Measurements from ENCODE around the gene PPFIBP2. TPM values are rescaled to one million over a fixed set of nuclear protein-coding genes. Genes with fewer than 3 reads are reported as not detected.

The PPFIBP2 gene
- total RNA-seq, 1 experiment from 2014 or later, result 13.9 TPM

DNA sequence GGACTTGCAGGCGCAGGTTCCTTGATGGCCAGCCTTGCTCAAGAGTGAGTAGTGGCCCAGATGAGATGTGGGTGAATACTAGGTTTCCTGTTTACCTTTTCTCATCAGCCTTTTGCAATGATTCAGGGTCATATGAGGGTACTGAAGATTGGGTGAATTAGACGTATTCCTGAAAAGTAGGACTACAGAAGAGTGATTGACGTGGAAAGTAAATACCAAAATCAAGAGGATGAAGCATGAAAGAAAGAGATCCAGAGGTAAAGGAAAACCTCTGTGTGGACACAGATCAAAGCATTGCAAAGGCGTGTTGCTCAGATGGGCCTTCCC, 99.6 kb downstream of the PPFIBP2 start:
- CTCF ChIA-PET, result interaction anchor here (1.0 kb wide), 1 partner anchor 41 kb away, joined by 4 read pairs; no protein-coding TSS in a partner anchor
- intact Hi-C loops (cut with micrococcal nuclease; ENCODE audit: unreplicated experiment), result loop anchor here (5.0 kb wide), 1 partner anchor 44 kb away; no protein-coding TSS in a partner anchor
- no TSS peak for BruUV-seq (replicated peaks)
- no peak overlapping the region for H2AFZ ChIP-seq
- peak overlapping the region; percentile 13; the same call in 1 of the 2 replicates for H3K4me3 ChIP-seq
- peak overlapping the region; percentile 74 for H3K4me2 ChIP-seq
- no peaks in the 10 kb centered on the region for H4K20me1 ChIP-seq (ENCODE audit: insufficient read depth)
- POLR2A ChIA-PET (ENCODE audit: unreplicated experiment), result interaction anchor here (0.7 kb wide), 1 partner anchor 60 kb away, joined by 3 read pairs; the partner anchor contains the start of gene CYB5R2
- no peaks in the 10 kb centered on the region for H3K27me3 ChIP-seq (ENCODE audit: insufficient read depth, low read depth)
- H3K27ac ChIP-seq, result peak overlapping the region; percentile 85
- peaks cover 38% of the 10 kb centered on the region for H3K4me1 ChIP-seq (replicated peaks; ENCODE audit: insufficient read depth)
- H3F3A ChIP-seq (ENCODE audit: insufficient read depth, low read depth), result peaks cover 28% of the 10 kb centered on the region
- H3K79me2 ChIP-seq (ENCODE audit: low read depth), result no peaks in the 10 kb centered on the region
- no peaks in the 10 kb centered on the region for H3K36me3 ChIP-seq (ENCODE audit: low read depth)
- no peaks in the 10 kb centered on the region for H3K9me2 ChIP-seq (ENCODE audit: insufficient read depth)
- H3K9me3 ChIP-seq (ENCODE audit: insufficient read depth, low read depth), result no peaks in the 10 kb centered on the region
- peak in 1 of 2 experiments; percentile 65 for DNase-seq
- no peak for TF ChIP-seq EZH2 (IDR thresholded peaks at IDR 0.05; ENCODE audit: low read depth)
- TF ChIP-seq, protein P1, sequence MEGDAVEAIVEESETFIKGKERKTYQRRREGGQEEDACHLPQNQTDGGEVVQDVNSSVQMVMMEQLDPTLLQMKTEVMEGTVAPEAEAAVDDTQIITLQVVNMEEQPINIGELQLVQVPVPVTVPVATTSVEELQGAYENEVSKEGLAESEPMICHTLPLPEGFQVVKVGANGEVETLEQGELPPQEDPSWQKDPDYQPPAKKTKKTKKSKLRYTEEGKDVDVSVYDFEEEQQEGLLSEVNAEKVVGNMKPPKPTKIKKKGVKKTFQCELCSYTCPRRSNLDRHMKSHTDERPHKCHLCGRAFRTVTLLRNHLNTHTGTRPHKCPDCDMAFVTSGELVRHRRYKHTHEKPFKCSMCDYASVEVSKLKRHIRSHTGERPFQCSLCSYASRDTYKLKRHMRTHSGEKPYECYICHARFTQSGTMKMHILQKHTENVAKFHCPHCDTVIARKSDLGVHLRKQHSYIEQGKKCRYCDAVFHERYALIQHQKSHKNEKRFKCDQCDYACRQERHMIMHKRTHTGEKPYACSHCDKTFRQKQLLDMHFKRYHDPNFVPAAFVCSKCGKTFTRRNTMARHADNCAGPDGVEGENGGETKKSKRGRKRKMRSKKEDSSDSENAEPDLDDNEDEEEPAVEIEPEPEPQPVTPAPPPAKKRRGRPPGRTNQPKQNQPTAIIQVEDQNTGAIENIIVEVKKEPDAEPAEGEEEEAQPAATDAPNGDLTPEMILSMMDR (conservative IDR thresholded peaks at IDR 0.05), result no peak

DNA sequence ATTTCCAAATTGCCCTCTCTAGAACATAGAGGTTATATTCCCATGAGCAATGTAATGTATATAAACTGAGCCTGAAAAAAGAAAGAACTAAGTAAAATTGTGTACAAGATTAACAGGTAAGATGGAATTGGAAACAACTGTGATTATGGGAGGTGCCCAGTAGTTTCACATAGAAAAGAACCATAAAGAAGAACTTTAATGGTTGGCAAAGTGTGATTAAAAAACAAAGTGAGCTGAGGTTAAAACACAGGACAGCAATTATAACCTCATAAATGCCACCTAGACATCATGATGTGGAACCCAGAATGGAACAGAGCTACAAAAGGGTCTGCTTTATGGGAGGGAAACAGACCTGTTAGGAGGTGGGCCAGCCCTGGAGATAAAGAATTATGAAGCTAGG, 100.9 kb downstream of the PPFIBP2 start:
- Histone ChIP-seq H3K79me2 (ENCODE audit: low read depth) (no peaks in the 10 kb centered on the region), H3K4me1 (replicated peaks; ENCODE audit: insufficient read depth) (peaks cover 38% of the 10 kb centered on the region), H3K27me3 (ENCODE audit: insufficient read depth, low read depth) (no peaks in the 10 kb centered on the region), H3K9me3 (ENCODE audit: insufficient read depth, low read depth) (no peaks in the 10 kb centered on the region), H2AFZ (no peak overlapping the region), H4K20me1 (ENCODE audit: insufficient read depth) (no peaks in the 10 kb centered on the region), H3K36me3 (ENCODE audit: low read depth) (no peaks in the 10 kb centered on the region), H3K27ac (no peak overlapping the region), H3K4me3 (no peak overlapping the region), H3F3A (ENCODE audit: insufficient read depth, low read depth) (peaks cover 28% of the 10 kb centered on the region), H3K9me2 (ENCODE audit: insufficient read depth) (no peaks in the 10 kb centered on the region), H3K4me2 (no peak overlapping the region)
- DNase-seq, result no peak
- CTCF ChIA-PET, result no interaction called here
- POLR2A ChIA-PET (ENCODE audit: unreplicated experiment), result no interaction called here
- intact Hi-C loops (cut with micrococcal nuclease; ENCODE audit: unreplicated experiment), result loop anchor here (5.0 kb wide), 1 partner anchor 43 kb away; no protein-coding TSS in a partner anchor
- BruUV-seq (replicated peaks), result no TSS peak
- TF ChIP-seq, protein P1 (conservative IDR thresholded peaks at IDR 0.05), result no peak
- no peak for TF ChIP-seq EZH2 (IDR thresholded peaks at IDR 0.05; ENCODE audit: low read depth)

DNA sequence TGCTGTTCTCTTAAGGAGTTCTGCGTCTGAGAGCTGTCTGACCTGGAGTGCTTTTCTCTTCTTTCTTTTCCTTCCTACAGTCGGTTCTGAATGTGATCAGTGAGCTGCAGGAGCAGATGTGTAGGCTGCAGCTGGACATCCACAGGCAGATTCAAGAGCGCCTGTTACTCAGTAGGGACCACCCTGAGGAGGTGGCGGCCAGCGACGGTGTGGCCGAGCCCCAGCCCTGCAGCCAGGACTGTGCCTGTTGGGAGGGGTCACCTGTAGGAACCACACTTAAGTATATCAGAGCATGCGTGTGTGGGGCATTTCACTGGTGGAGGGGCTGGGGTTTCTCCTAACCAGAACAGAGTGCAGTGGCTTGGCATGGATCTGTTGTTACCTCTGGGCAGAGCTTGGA, 103.2 kb downstream of the PPFIBP2 start:
- H3K4me3 ChIP-seq, result no peak overlapping the region

More for the DNA sequence above, 103.2 kb downstream of the PPFIBP2 start:
- intact Hi-C loops (cut with micrococcal nuclease; ENCODE audit: unreplicated experiment), result no loop called here
- TF ChIP-seq, protein P1 (conservative IDR thresholded peaks at IDR 0.05), result no peak
- TF ChIP-seq EZH2 (IDR thresholded peaks at IDR 0.05; ENCODE audit: low read depth), result no peak
- Histone ChIP-seq H3K27ac (no peak overlapping the region), H3K4me2 (no peak overlapping the region), H3K27me3 (ENCODE audit: insufficient read depth, low read depth) (no peaks in the 10 kb centered on the region), H3F3A (ENCODE audit: insufficient read depth, low read depth) (peaks cover 19% of the 10 kb centered on the region), H3K9me3 (ENCODE audit: insufficient read depth, low read depth) (no peaks in the 10 kb centered on the region), H4K20me1 (ENCODE audit: insufficient read depth) (no peaks in the 10 kb centered on the region), H3K4me1 (replicated peaks; ENCODE audit: insufficient read depth) (peaks cover 23% of the 10 kb centered on the region), H2AFZ (no peak overlapping the region), H3K36me3 (ENCODE audit: low read depth) (no peaks in the 10 kb centered on the region), H3K9me2 (ENCODE audit: insufficient read depth) (no peaks in the 10 kb centered on the region), H3K79me2 (ENCODE audit: low read depth) (no peaks in the 10 kb centered on the region)
- no peak for DNase-seq
- no TSS peak for BruUV-seq (replicated peaks)
- ChIA-PET CTCF (no interaction called here), POLR2A (ENCODE audit: unreplicated experiment) (no interaction called here)
